Right lobe of liver (tissue), 4 donors: Measurements from ENCODE around the gene PRR11.
"Not testable (repeated sequence)": the region's sequence is repeated elsewhere in the genome, so short reads cannot be mapped to it uniquely, and the experiment has no call there.

Source experiments
- CTCF ChIP-seq, 4 donors: fragments of 200-600 bp in 3 of 4; fragments of 450-650 bp in 1 of 4; IDR thresholded peaks; one replicate each; pipeline versions ENCODE4 v1.5.1 to v1.8.0; 2016 to 2022; ENCODE audit warnings: antibody characterized with exemption in 4 of 4, mild to moderate bottlenecking in 2 of 4
- POLR2A ChIP-seq: fragments of 450-650 bp; IDR thresholded peaks from one replicate; pipeline ENCODE4 v1.6.1; 2017; ENCODE audit warnings: antibody characterized with exemption, mild to moderate bottlenecking
- donor health status: DM: no; HTN: no; CAD: no.
- donor health status: DM: no; HTN: no; CAD: no.
- donor health status: DM: no; HTN: yes; CAD: no.

DNA sequence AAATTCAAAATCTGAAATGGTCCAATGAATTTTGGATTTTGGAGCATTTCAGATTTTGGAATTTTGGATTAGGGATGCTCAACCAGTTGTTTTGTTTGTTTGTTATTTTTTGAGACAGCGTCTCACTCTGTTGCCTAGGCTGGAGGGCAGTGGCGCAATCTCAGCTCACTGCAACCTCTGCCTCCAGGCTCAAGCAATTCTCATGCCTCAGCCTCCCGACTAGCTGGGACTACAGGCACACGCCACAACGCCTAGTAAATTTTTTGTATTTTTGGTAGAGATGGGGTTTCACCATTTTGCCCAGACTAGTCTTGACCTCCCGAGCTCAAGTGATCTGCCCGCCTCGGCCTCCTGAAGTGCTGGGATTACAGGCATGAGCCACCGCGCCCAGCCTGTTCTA lies 17.2 kb upstream of the PRR11 start:
- TF ChIP-seq CTCF (IDR thresholded peaks at IDR 0.05); POLR2A: not testable (repeated sequence)
